ENCODE measurements around the gene XIAP. TPM values are rescaled to one million over a fixed set of nuclear protein-coding genes. Genes with fewer than 3 reads are reported as not detected.

Gene XIAP
- total and polyA plus RNA-seq, 12 donors, result 7.3 to 34.6 (median 27.8) TPM

DNA sequence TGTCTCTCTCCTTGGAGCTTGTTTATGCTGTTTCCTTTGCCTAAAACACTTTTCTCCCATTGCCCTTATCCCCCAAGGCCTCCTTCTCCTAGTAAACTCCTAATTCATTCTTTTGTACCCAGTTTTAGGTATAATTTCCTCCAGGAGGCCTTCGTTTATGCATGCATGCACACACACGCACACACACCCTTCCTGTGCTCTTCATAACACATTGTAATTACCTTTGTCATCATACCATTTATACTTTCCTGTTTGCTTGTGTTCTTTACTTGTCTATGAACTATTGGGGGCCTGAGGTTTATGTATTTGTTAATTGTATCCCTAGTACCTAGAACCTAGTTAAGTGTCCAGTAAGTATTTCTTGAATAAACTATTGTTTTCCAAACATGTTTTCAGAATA lies 45.5 kb downstream of the XIAP start:
- 59 to 78% methylated on average over 2 of the region's 2 CpGs for WGBS, 2 donors
- Histone ChIP-seq H3K4me3 (no peak overlapping the region), H3K27ac (no peak overlapping the region), H3K36me3 (peaks cover 0 to 84% (median 0%) of the 10 kb centered on the region in 9 donors), H3K9me3 (no peaks in the 10 kb centered on the region), H3K4me1 (peaks cover 0 to 7% (median 0%) of the 10 kb centered on the region in 9 donors), H3K27me3 (peaks cover 0 to 3% (median 0%) of the 10 kb centered on the region in 7 donors)
- DNase-seq (no peak), ATAC-seq (no peak)
- TF ChIP-seq, protein P1, sequence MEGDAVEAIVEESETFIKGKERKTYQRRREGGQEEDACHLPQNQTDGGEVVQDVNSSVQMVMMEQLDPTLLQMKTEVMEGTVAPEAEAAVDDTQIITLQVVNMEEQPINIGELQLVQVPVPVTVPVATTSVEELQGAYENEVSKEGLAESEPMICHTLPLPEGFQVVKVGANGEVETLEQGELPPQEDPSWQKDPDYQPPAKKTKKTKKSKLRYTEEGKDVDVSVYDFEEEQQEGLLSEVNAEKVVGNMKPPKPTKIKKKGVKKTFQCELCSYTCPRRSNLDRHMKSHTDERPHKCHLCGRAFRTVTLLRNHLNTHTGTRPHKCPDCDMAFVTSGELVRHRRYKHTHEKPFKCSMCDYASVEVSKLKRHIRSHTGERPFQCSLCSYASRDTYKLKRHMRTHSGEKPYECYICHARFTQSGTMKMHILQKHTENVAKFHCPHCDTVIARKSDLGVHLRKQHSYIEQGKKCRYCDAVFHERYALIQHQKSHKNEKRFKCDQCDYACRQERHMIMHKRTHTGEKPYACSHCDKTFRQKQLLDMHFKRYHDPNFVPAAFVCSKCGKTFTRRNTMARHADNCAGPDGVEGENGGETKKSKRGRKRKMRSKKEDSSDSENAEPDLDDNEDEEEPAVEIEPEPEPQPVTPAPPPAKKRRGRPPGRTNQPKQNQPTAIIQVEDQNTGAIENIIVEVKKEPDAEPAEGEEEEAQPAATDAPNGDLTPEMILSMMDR (IDR thresholded peaks at IDR 0.05), result no peak
- intact Hi-C loops (cut with DNase I), result no loop called here

DNA sequence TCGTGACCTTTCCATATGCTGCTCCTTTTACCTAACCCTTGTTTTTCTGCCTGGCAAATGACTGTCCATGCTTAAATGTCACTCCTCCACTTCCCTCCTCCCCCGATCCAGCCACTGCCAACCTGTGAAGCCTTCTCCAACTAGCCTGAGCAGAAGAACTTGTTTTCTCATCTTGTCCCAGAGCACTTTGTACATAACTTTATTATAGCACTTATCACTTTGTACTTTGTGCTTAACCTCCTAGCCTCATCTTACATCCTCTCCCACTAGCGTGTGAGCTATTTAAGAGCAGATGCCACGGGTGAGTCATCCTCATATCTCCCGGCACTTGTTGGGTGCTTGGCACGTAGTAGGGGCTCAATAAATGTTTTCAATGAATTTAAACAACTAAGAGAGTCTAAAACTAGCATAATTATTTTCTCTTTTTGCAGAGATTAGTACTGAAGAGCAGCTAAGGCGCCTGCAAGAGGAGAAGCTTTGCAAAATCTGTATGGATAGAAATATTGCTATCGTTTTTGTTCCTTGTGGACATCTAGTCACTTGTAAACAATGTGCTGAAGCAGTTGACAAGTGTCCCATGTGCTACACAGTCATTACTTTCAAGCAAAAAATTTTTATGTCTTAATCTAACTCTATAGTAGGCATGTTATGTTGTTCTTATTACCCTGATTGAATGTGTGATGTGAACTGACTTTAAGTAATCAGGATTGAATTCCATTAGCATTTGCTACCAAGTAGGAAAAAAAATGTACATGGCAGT lies 46.9 kb downstream of the XIAP start:
- Histone ChIP-seq H3K9me3 (no peaks in the 10 kb centered on the region), H3K4me3 (no peak overlapping the region), H3K27ac (no peak overlapping the region), H3K36me3 (peaks cover 0 to 74% (median 0%) of the 10 kb centered on the region in 9 donors), H3K27me3 (peaks cover 0 to 3% (median 0%) of the 10 kb centered on the region in 7 donors), H3K4me1 (peaks cover 0 to 7% (median 0%) of the 10 kb centered on the region in 9 donors)
- TF ChIP-seq, protein P1 (IDR thresholded peaks at IDR 0.05), result no peak
- DNase-seq, result no peak
- intact Hi-C loops (cut with DNase I), result no loop called here
- WGBS, 2 donors, result 56 to 68% methylated on average over 8 of the region's 8 CpGs
- peak in 5 of 8 donors; percentile 22 to 95 (median 86) for ATAC-seq

DNA sequence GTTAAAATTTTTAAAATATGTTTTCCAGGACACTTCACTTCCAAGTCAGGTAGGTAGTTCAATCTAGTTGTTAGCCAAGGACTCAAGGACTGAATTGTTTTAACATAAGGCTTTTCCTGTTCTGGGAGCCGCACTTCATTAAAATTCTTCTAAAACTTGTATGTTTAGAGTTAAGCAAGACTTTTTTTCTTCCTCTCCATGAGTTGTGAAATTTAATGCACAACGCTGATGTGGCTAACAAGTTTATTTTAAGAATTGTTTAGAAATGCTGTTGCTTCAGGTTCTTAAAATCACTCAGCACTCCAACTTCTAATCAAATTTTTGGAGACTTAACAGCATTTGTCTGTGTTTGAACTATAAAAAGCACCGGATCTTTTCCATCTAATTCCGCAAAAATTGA lies 49.7 kb downstream of the XIAP start:
- ATAC-seq, result no peak
- Histone ChIP-seq H3K9me3 (no peaks in the 10 kb centered on the region), H3K36me3 (peaks cover 0 to 51% (median 0%) of the 10 kb centered on the region in 9 donors), H3K4me3 (no peak overlapping the region), H3K27ac (no peak overlapping the region), H3K4me1 (peaks cover 0 to 7% (median 0%) of the 10 kb centered on the region in 9 donors), H3K27me3 (peaks cover 0 to 3% (median 0%) of the 10 kb centered on the region in 7 donors)
- intact Hi-C loops (cut with DNase I), result no loop called here
- 77 to 78% methylated on average over 4 of the region's 4 CpGs for WGBS, 2 donors
- TF ChIP-seq, protein P1 (IDR thresholded peaks at IDR 0.05), result no peak
- no peak for DNase-seq

DNA sequence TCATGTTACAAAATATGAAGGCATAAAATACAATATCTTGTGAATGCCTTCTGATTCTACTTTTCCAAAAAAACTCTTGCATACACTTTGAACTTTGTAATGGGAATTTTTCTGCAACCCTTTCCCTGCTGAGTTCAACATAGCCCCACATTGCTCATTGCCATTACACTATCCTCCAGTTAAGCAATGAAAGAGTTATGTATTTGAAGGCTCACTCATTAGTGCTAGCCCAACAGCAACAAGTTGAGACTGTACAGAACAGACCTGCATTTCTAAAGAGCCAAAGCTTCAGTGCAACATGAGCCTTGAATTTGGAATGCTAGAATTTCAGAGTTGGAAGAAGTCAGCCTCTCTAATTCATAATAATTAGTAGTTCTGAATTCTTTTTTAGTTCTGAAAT lies 57.2 kb downstream of the XIAP start:
- no peak overlapping the region for H3K4me3 ChIP-seq
- H3K27me3 ChIP-seq, result no peaks in the 10 kb centered on the region
- no peak for DNase-seq
- intact Hi-C loops (cut with DNase I), result no loop called here
- H3K27ac ChIP-seq, result no peak overlapping the region
- ATAC-seq, result no peak
- H3K9me3 ChIP-seq, result no peaks in the 10 kb centered on the region
- TF ChIP-seq, protein P1 (IDR thresholded peaks at IDR 0.05), result no peak
- H3K36me3 ChIP-seq, result peaks cover 0 to 3% (median 0%) of the 10 kb centered on the region in 9 donors
- no peaks in the 10 kb centered on the region for H3K4me1 ChIP-seq
